HUES64 (cell line): ENCODE results near the gene C11orf58.

Experiments
- H3K27ac ChIP-seq: 2 replicates; pipeline ENCODE4 v1.7.0; 2013; ENCODE audit warnings: low read depth, low read length, inconsistent platforms
- H3K27me3 ChIP-seq: 2 replicates; pipeline ENCODE4 v1.6.1; 2013; ENCODE audit warnings: mild to moderate bottlenecking, low read length; ENCODE audit not compliant: insufficient read depth
- H3K36me3 ChIP-seq: 2 replicates; pipeline ENCODE4 v1.6.1; 2013; ENCODE audit warnings: mild to moderate bottlenecking, low read length; ENCODE audit not compliant: insufficient read depth
- H3K4me1 ChIP-seq: 2 replicates; pipeline ENCODE4 v1.6.1; 2013; ENCODE audit warnings: mild to moderate bottlenecking, low read length, moderate library complexity; ENCODE audit not compliant: insufficient read depth
- H3K4me3 ChIP-seq: 2 replicates; pipeline ENCODE4 v1.5.1; 2013; ENCODE audit warnings: mild to moderate bottlenecking, low read length, moderate library complexity
- H3K9ac ChIP-seq: 2 replicates; pipeline ENCODE4 v1.6.1; 2013; ENCODE audit warnings: mild to moderate bottlenecking, low read depth, low read length
- H3K9me3 ChIP-seq: 2 replicates; pipeline ENCODE4 v1.6.1; 2013; ENCODE audit warnings: low read depth, low read length; ENCODE audit not compliant: insufficient read depth
- WGBS: fragments of 150-250, 120-280 bp; methylation state at CpG from one replicate; pipeline ENCODE4 v1.1.7; 2013; ENCODE audit warnings: missing lambda C conversion rate; 5-methylcytosine and 5-hydroxymethylcytosine counted together

The C11orf58 gene

GRCh38 chr11:16787035-16787742 is 48.7 kb downstream of the C11orf58 start:
- H3K9ac ChIP-seq, result no peak overlapping the region
- H3K9me3 ChIP-seq, result no peaks in the 10 kb centered on the region
- H3K4me1 ChIP-seq, result no peaks in the 10 kb centered on the region; the same call in 1 of the 2 replicates
- H3K27me3 ChIP-seq, result no peaks in the 10 kb centered on the region
- H3K27ac ChIP-seq, result no peak overlapping the region
- WGBS, result 92% methylated on average over 7 of the region's 7 CpGs
- H3K4me3 ChIP-seq, result no peak overlapping the region
- no peaks in the 10 kb centered on the region for H3K36me3 ChIP-seq

- Histone ChIP-seq H3K9ac (no peak overlapping the region), H3K4me3 (no peak overlapping the region), H3K36me3 (no peaks in the 10 kb centered on the region), H3K27ac (no peak overlapping the region), H3K4me1 (no peaks in the 10 kb centered on the region; the same call in 1 of the 2 replicates), H3K27me3 (no peaks in the 10 kb centered on the region), H3K9me3 (no peaks in the 10 kb centered on the region)
- WGBS, result 67% methylated on average over 17 of the region's 17 CpGs
These were observed 50.0 kb downstream of the C11orf58 start for GRCh38 chr11:16788141-16789062.

GRCh38 chr11:16789063-16789420 is 50.6 kb downstream of the C11orf58 start:
- H3K36me3 ChIP-seq, result no peaks in the 10 kb centered on the region
- 96% methylated on average over 13 of the region's 13 CpGs for WGBS
- no peaks in the 10 kb centered on the region for H3K9me3 ChIP-seq
- no peaks in the 10 kb centered on the region; the same call in 1 of the 2 replicates for H3K4me1 ChIP-seq
- no peaks in the 10 kb centered on the region for H3K27me3 ChIP-seq
- no peak overlapping the region for H3K27ac ChIP-seq
- H3K4me3 ChIP-seq, result no peak overlapping the region
- H3K9ac ChIP-seq, result no peak overlapping the region

GRCh38 chr11:16789560-16790485 is 51.4 kb downstream of the C11orf58 start:
- WGBS, result 92% methylated on average over 10 of the region's 10 CpGs
- Histone ChIP-seq H3K27ac (no peak overlapping the region), H3K4me3 (no peak overlapping the region), H3K9ac (no peak overlapping the region), H3K9me3 (no peaks in the 10 kb centered on the region), H3K36me3 (no peaks in the 10 kb centered on the region), H3K4me1 (no peaks in the 10 kb centered on the region; the same call in 1 of the 2 replicates), H3K27me3 (no peaks in the 10 kb centered on the region)

GRCh38 chr11:16790486-16791190 is 52.2 kb downstream of the C11orf58 start:
- H3K9ac ChIP-seq, result no peak overlapping the region
- 94% methylated on average over 16 of the region's 16 CpGs for WGBS
- no peaks in the 10 kb centered on the region for H3K36me3 ChIP-seq
- H3K27ac ChIP-seq, result no peak overlapping the region
- no peak overlapping the region for H3K4me3 ChIP-seq
- no peaks in the 10 kb centered on the region for H3K9me3 ChIP-seq
- H3K4me1 ChIP-seq, result no peaks in the 10 kb centered on the region
- H3K27me3 ChIP-seq, result no peaks in the 10 kb centered on the region

- Histone ChIP-seq H3K9me3 (no peaks in the 10 kb centered on the region), H3K9ac (no peak overlapping the region), H3K27me3 (no peaks in the 10 kb centered on the region), H3K36me3 (no peaks in the 10 kb centered on the region), H3K4me3 (no peak overlapping the region), H3K27ac (no peak overlapping the region), H3K4me1 (no peaks in the 10 kb centered on the region)
- WGBS, result 89% methylated on average over 13 of the region's 13 CpGs
These were observed 52.9 kb downstream of the C11orf58 start for GRCh38 chr11:16791191-16791961.

- Histone ChIP-seq H3K4me3 (no peak overlapping the region), H3K36me3 (no peaks in the 10 kb centered on the region), H3K27me3 (no peaks in the 10 kb centered on the region), H3K4me1 (no peaks in the 10 kb centered on the region), H3K9me3 (no peaks in the 10 kb centered on the region), H3K27ac (no peak overlapping the region), H3K9ac (no peak overlapping the region)
These were observed 54.0 kb downstream of the C11orf58 start for GRCh38 chr11:16792426-16792825.

- H3K36me3 ChIP-seq, result no peaks in the 10 kb centered on the region
- H3K4me1 ChIP-seq, result no peaks in the 10 kb centered on the region
- H3K27me3 ChIP-seq, result no peaks in the 10 kb centered on the region
- H3K9me3 ChIP-seq, result no peaks in the 10 kb centered on the region
- H3K4me3 ChIP-seq, result no peak overlapping the region
- no peak overlapping the region for H3K27ac ChIP-seq
- 87% methylated on average over 3 of the region's 3 CpGs for WGBS
- no peak overlapping the region for H3K9ac ChIP-seq
These were observed 54.6 kb downstream of the C11orf58 start for GRCh38 chr11:16793009-16793408.

- no peaks in the 10 kb centered on the region for H3K4me1 ChIP-seq
- WGBS, result 92% methylated on average over 3 of the region's 3 CpGs
- H3K9me3 ChIP-seq, result no peaks in the 10 kb centered on the region
- H3K4me3 ChIP-seq, result no peak overlapping the region
- no peaks in the 10 kb centered on the region for H3K36me3 ChIP-seq
- H3K27me3 ChIP-seq, result no peaks in the 10 kb centered on the region
- H3K9ac ChIP-seq, result no peak overlapping the region
- H3K27ac ChIP-seq, result no peak overlapping the region
These were observed 55.1 kb downstream of the C11orf58 start for GRCh38 chr11:16793511-16793910.
